ENCODE data around the gene DNASE1L1. TPM values are rescaled to one million over a fixed set of nuclear protein-coding genes. Genes with fewer than 3 reads are reported as not detected.

Gene DNASE1L1
- total RNA-seq, 1 experiment from 2014 or later = 16.2 TPM

DNA sequence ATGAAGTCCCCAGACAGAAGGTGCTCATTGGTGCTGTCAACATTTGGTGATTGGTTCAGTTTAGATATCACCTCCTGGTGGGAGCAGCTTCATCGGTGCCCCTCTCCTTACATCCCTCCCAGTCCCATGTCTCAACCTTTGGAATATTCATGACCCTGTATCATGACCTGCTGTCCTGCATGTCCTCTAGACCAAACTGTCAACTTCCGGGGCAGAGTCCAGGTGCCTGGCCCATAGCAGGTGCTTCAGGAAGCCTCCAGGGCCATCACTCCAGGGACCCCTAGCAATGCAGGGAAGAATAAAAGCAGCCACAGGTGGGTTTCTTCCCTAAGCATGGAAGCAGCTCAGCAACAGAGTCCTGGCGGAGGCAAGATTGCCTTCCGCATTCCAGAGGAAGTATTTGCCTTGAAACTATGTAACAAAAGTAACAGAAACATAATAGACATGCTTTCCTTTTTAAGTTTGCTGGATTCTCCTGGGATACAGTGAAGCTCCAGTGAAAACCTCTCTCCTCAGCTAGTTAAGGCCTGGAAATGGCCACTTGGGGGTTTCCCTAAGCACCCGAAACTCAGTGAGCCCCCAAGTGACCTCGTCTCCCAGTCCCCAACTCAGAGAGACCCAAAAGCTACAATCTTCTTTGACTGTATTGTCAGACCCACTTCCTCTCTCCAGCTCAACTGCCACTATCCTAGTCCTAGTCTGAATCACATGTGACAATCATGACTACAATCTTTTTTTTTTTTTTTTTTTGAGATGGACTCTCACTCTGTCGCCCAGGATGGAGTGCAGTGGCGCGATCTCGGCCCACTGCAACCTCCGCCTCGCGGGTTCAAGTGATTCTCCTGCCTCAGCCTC is 18.1 kb upstream of the DNASE1L1 start (continued):
- TF ChIP-seq, protein P1, sequence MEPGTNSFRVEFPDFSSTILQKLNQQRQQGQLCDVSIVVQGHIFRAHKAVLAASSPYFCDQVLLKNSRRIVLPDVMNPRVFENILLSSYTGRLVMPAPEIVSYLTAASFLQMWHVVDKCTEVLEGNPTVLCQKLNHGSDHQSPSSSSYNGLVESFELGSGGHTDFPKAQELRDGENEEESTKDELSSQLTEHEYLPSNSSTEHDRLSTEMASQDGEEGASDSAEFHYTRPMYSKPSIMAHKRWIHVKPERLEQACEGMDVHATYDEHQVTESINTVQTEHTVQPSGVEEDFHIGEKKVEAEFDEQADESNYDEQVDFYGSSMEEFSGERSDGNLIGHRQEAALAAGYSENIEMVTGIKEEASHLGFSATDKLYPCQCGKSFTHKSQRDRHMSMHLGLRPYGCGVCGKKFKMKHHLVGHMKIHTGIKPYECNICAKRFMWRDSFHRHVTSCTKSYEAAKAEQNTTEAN (CRISPR knock-in tag; IDR thresholded peaks at IDR 0.05) = no peak
- TF ChIP-seq NFYB (CRISPR knock-in tag; conservative IDR thresholded peaks at IDR 0.05; ENCODE audit: low read depth) (no peak), TP53 (CRISPR knock-in tag; IDR thresholded peaks at IDR 0.05) (no peak), ELF4 (CRISPR knock-in tag; IDR thresholded peaks at IDR 0.05; ENCODE audit: low read depth) (no peak)
- TF ChIP-seq, protein P2, sequence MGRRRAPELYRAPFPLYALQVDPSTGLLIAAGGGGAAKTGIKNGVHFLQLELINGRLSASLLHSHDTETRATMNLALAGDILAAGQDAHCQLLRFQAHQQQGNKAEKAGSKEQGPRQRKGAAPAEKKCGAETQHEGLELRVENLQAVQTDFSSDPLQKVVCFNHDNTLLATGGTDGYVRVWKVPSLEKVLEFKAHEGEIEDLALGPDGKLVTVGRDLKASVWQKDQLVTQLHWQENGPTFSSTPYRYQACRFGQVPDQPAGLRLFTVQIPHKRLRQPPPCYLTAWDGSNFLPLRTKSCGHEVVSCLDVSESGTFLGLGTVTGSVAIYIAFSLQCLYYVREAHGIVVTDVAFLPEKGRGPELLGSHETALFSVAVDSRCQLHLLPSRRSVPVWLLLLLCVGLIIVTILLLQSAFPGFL (CRISPR knock-in tag; IDR thresholded peaks at IDR 0.05; ENCODE audit: borderline replicate concordance) = no peak
- TF ChIP-seq, protein P3, sequence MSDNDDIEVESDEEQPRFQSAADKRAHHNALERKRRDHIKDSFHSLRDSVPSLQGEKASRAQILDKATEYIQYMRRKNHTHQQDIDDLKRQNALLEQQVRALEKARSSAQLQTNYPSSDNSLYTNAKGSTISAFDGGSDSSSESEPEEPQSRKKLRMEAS (CRISPR knock-in tag; IDR thresholded peaks at IDR 0.05) = no peak
- TF ChIP-seq, protein P4, sequence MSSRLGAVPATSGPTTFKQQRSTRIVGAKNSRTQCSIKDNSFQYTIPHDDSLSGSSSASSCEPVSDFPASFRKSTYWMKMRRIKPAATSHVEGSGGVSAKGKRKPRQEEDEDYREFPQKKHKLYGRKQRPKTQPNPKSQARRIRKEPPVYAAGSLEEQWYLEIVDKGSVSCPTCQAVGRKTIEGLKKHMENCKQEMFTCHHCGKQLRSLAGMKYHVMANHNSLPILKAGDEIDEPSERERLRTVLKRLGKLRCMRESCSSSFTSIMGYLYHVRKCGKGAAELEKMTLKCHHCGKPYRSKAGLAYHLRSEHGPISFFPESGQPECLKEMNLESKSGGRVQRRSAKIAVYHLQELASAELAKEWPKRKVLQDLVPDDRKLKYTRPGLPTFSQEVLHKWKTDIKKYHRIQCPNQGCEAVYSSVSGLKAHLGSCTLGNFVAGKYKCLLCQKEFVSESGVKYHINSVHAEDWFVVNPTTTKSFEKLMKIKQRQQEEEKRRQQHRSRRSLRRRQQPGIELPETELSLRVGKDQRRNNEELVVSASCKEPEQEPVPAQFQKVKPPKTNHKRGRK (CRISPR knock-in tag; IDR thresholded peaks at IDR 0.05; ENCODE audit: borderline replicate concordance) = no peak
- TF ChIP-seq, protein P5, sequence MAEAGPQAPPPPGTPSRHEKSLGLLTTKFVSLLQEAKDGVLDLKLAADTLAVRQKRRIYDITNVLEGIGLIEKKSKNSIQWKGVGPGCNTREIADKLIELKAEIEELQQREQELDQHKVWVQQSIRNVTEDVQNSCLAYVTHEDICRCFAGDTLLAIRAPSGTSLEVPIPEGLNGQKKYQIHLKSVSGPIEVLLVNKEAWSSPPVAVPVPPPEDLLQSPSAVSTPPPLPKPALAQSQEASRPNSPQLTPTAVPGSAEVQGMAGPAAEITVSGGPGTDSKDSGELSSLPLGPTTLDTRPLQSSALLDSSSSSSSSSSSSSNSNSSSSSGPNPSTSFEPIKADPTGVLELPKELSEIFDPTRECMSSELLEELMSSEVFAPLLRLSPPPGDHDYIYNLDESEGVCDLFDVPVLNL (CRISPR knock-in tag; IDR thresholded peaks at IDR 0.05; ENCODE audit: borderline replicate concordance, low read depth) = no peak

DNA sequence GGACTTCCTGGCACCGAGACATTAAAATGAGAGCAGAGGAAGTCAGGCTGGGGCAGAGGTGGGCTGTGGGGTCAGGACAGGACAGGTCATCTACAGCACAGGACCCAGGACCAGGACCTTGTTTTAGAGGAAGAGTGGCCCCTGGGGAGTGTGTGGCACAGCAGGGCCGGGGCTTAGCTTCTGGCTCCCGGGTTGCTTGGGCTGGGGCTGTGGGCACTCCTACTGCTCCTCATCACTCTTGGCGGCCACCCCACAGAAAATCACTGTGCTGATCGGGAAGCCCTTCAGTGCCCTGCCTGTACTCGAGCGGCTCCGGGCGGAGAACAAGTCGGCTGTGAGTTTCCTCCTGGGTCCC is 11.3 kb upstream of the DNASE1L1 start:
- ChIA-PET POLR2A (no interaction called here), CTCF (no interaction called here)
- Mint-ChIP-seq H3K9me3 (no peaks in the 10 kb centered on the region), H3K4me1 (no peaks in the 10 kb centered on the region), H3K27me3 (ENCODE audit: low read depth) (no peaks in the 10 kb centered on the region), H3K36me3 (no peaks in the 10 kb centered on the region; the same call in 1 of the 2 replicates), H3K4me3 (no peak overlapping the region), H3K27ac (no peak overlapping the region)
- DNase-seq (ENCODE audit: low spot score) (no peak), ATAC-seq (no peak)
- TF ChIP-seq, protein P6, sequence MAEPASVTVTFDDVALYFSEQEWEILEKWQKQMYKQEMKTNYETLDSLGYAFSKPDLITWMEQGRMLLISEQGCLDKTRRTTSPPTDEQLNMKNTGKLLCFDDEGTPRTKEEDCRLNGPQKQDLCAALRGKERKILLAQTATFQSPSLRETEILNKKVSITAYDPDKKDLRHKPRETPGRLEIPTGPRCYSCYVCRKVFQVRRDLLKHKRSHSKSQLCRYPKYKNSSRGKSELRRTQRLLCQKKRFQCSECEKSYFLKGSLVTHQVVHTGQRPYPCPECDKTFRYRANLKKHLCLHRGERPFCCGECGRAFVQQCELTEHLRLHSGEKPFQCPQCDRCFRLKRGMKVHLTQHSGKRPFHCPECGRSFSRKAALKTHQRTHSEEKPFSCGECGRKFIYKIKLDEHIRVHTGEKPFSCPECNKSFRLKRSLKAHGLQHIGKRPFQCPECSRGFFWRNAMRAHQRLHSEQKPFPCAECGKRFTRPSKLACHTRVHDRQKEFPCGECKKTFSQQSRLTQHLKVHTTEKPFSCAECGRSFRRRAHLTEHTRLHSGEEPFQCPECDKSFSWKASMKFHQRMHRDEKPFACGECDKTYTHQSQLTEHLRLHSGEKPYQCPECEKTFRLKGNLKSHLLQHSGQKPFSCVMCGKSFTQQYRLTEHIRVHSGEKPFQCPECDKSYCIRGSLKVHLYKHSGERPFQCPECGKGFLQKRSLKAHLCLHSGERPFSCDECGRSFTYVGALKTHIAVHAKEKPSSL (CRISPR knock-in tag; conservative IDR thresholded peaks at IDR 0.05) = no peak
- TF ChIP-seq, protein P7, sequence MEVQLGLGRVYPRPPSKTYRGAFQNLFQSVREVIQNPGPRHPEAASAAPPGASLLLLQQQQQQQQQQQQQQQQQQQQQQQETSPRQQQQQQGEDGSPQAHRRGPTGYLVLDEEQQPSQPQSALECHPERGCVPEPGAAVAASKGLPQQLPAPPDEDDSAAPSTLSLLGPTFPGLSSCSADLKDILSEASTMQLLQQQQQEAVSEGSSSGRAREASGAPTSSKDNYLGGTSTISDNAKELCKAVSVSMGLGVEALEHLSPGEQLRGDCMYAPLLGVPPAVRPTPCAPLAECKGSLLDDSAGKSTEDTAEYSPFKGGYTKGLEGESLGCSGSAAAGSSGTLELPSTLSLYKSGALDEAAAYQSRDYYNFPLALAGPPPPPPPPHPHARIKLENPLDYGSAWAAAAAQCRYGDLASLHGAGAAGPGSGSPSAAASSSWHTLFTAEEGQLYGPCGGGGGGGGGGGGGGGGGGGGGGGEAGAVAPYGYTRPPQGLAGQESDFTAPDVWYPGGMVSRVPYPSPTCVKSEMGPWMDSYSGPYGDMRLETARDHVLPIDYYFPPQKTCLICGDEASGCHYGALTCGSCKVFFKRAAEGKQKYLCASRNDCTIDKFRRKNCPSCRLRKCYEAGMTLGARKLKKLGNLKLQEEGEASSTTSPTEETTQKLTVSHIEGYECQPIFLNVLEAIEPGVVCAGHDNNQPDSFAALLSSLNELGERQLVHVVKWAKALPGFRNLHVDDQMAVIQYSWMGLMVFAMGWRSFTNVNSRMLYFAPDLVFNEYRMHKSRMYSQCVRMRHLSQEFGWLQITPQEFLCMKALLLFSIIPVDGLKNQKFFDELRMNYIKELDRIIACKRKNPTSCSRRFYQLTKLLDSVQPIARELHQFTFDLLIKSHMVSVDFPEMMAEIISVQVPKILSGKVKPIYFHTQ (CRISPR knock-in tag; IDR thresholded peaks at IDR 0.05) = no peak
- TF ChIP-seq ZNF416 (CRISPR knock-in tag; IDR thresholded peaks at IDR 0.05) = no peak
- no peak for TF ChIP-seq CBFB (CRISPR knock-in tag; IDR thresholded peaks at IDR 0.05; ENCODE audit: low read depth)
- TF ChIP-seq ZBTB21 (CRISPR knock-in tag; IDR thresholded peaks at IDR 0.05; ENCODE audit: borderline replicate concordance) = no peak
- no peak for TF ChIP-seq PRRX2 (CRISPR knock-in tag; IDR thresholded peaks at IDR 0.05)
- TF ChIP-seq, protein P5 (CRISPR knock-in tag; IDR thresholded peaks at IDR 0.05; ENCODE audit: borderline replicate concordance, low read depth) = no peak
- TF ChIP-seq, protein P8, sequence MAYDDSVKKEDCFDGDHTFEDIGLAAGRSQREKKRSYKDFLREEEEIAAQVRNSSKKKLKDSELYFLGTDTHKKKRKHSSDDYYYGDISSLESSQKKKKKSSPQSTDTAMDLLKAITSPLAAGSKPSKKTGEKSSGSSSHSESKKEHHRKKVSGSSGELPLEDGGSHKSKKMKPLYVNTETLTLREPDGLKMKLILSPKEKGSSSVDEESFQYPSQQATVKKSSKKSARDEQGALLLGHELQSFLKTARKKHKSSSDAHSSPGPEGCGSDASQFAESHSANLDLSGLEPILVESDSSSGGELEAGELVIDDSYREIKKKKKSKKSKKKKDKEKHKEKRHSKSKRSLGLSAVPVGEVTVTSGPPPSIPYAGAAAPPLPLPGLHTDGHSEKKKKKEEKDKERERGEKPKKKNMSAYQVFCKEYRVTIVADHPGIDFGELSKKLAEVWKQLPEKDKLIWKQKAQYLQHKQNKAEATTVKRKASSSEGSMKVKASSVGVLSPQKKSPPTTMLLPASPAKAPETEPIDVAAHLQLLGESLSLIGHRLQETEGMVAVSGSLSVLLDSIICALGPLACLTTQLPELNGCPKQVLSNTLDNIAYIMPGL (CRISPR knock-in tag; IDR thresholded peaks at IDR 0.05) = no peak
- TF ChIP-seq, protein P2 (CRISPR knock-in tag; IDR thresholded peaks at IDR 0.05; ENCODE audit: borderline replicate concordance) = no peak

Data from WTC11 (cell line).